HFFc6 (cell line): ENCODE data around the gene SEC22C. TPM values are rescaled to one million over a fixed set of nuclear protein-coding genes. Genes with fewer than 3 reads are reported as not detected.

Experiments
- DNase-seq: peaks from one replicate; pipeline ENCODE4 v3.0.0-alpha.2; 2018
- H3K27ac Mint-ChIP-seq: 2 replicates; pipeline ENCODE4 v1.8.0; 2020; ENCODE audit warnings: mild to moderate bottlenecking, mixed read lengths
- H3K27me3 Mint-ChIP-seq: 2 replicates; pipeline ENCODE4 v1.8.0; 2021; ENCODE audit warnings: mild to moderate bottlenecking, moderate library complexity, mixed read lengths; ENCODE audit not compliant: insufficient read depth
- H3K36me3 Mint-ChIP-seq: 2 replicates; pipeline ENCODE4 v1.8.0; 2021; ENCODE audit warnings: low read depth, mixed read lengths
- H3K4me1 Mint-ChIP-seq: 2 replicates; pipeline ENCODE4 v1.8.0; 2020; ENCODE audit warnings: low read depth, mixed read lengths
- H3K4me3 Mint-ChIP-seq: 2 replicates; pipeline ENCODE4 v1.8.0; 2020; ENCODE audit warnings: mild to moderate bottlenecking, moderate library complexity, mixed read lengths
- H3K9me3 Mint-ChIP-seq: 2 replicates; pipeline ENCODE4 v1.8.0; 2020; ENCODE audit warnings: mild to moderate bottlenecking, mixed read lengths
- CTCF ChIP-seq: fragments of 200-600 bp; sonication (generic); IDR thresholded peaks from 2 replicates; pipeline ENCODE4 v1.5.0; 2021; ENCODE audit warnings: antibody characterized with exemption, mild to moderate bottlenecking
- total RNA-seq, 6 experiments: library from RNA; stranded (reverse); fragmentation: NEBNext Ultra II Directional; extraction: Animal tissue kit (Norgen Biotek cat#: 25700); gene quantifications; 2 replicates in 1 of 6; 3 replicates in 5 of 6; pipeline ENCODE4 v1.2.3, GENCODE V29; 2021

The SEC22C gene
- total RNA-seq, 6 experiments from 2014 or later, result 40.7 to 51.2 (median 48.6) TPM

GRCh38 chr3:42511201-42511600, 70.6 kb downstream of the SEC22C start:
- Mint-ChIP-seq H3K27me3 (peaks cover 30% of the 10 kb centered on the region), H3K4me1 (no peaks in the 10 kb centered on the region), H3K36me3 (no peaks in the 10 kb centered on the region), H3K4me3 (no peak overlapping the region), H3K9me3 (no peaks in the 10 kb centered on the region), H3K27ac (no peak overlapping the region)
- no peak for TF ChIP-seq CTCF
- no peak for DNase-seq

- Mint-ChIP-seq H3K4me3 (no peak overlapping the region), H3K4me1 (no peaks in the 10 kb centered on the region), H3K9me3 (no peaks in the 10 kb centered on the region), H3K27ac (no peak overlapping the region), H3K36me3 (no peaks in the 10 kb centered on the region), H3K27me3 (peaks cover 28% of the 10 kb centered on the region)
- no peak for TF ChIP-seq CTCF
- no peak for DNase-seq
Observed at GRCh38 chr3:42510325-42510724, 71.4 kb downstream of the SEC22C start.

DNA sequence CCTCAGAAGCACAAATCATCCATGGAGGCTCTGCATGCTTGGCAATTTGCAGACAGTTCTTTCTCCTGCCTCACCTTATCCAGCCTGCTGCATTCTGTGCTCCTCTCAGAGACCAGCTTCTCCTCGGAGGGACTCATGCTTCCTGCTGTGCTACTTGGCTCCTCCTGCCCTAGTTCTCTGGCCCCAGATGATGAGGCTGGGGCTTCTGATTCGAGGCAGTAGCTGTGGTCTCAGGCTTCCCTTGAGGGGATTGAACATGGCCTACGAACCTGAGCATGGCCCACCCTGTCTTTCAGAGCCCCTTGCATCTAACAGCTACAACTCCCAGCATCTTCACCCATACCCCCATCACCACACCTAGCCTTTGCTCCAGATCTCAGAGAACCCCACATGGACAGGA, 72.7 kb downstream of the SEC22C start:
- Mint-ChIP-seq H3K4me1 (no peaks in the 10 kb centered on the region), H3K36me3 (no peaks in the 10 kb centered on the region), H3K27me3 (peaks cover 28% of the 10 kb centered on the region), H3K9me3 (no peaks in the 10 kb centered on the region), H3K27ac (no peak overlapping the region), H3K4me3 (no peak overlapping the region)
- TF ChIP-seq CTCF, result no peak
- no peak for DNase-seq

DNA sequence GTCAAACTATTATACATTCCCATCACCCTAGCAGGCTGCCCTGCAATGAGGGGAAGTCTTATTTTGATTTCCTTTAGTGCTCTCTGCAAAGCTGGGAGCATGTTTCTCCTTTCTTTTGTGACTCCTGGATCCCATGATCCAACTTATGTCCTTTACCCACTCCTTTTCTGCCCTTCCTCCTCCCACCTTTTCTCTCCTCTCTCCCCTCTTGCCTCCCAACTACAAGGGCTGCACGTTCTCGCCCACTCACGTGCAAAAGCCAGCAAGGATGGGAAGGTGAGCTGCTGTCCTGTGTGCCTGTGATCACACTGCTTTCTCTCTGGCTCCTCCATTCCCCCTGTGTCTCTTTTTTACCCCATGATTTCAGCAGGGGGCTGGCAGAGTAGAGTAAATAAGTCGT, 73.2 kb downstream of the SEC22C start:
- Mint-ChIP-seq H3K27ac (no peak overlapping the region), H3K4me1 (no peaks in the 10 kb centered on the region), H3K9me3 (no peaks in the 10 kb centered on the region), H3K36me3 (no peaks in the 10 kb centered on the region), H3K4me3 (no peak overlapping the region), H3K27me3 (peaks cover 26% of the 10 kb centered on the region)
- TF ChIP-seq CTCF, result no peak
- DNase-seq, result no peak

- Mint-ChIP-seq H3K36me3 (no peaks in the 10 kb centered on the region), H3K4me3 (no peak overlapping the region), H3K27me3 (peaks cover 28% of the 10 kb centered on the region), H3K9me3 (no peaks in the 10 kb centered on the region), H3K4me1 (no peaks in the 10 kb centered on the region), H3K27ac (no peak overlapping the region)
- TF ChIP-seq CTCF, result no peak
- no peak for DNase-seq
Observed at GRCh38 chr3:42507761-42508335, 73.9 kb downstream of the SEC22C start.

DNA sequence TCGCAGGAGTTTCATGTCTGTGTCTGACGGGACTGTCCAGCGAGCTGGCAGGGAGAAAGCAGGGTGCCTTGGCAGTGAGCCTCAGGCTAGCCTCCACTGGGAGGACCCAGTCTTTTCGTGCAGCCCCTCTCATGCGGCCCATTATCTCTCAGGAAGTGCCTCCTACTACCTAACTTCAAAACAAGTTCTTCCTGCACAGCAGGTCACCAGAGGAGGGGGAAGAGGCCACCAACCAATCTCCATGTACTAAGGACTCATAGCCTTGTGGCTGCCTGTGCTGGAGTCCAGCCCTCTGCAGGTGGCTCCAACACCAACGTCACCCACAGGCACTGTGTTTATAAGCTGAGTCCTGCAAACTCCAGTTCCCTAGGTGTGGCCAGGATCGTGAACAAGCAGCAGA, 74.5 kb downstream of the SEC22C start:
- Mint-ChIP-seq H3K4me1 (no peaks in the 10 kb centered on the region), H3K9me3 (no peaks in the 10 kb centered on the region), H3K4me3 (no peak overlapping the region), H3K36me3 (no peaks in the 10 kb centered on the region), H3K27ac (no peak overlapping the region), H3K27me3 (peaks cover 26% of the 10 kb centered on the region)
- TF ChIP-seq CTCF, result no peak
- DNase-seq, result no peak
